ENCODE measurements around the gene TMEM72. TPM values are rescaled to one million over a fixed set of nuclear protein-coding genes. Genes with fewer than 3 reads are reported as not detected.
A peak's percentile ranks its signal among the peaks of the same experiment; 100 is the strongest.

Gene TMEM72
- total RNA-seq, 1 donor from 2014 or later, result not detected

- DNase-seq (ENCODE audit: missing footprints) (no peak), ATAC-seq (no peak)
- intact Hi-C loops (cut with DNase I), result no loop called here
Observed at GRCh38 chr10:44944354-44944753, 33.2 kb downstream of the TMEM72 start.

- no peak for DNase-seq (ENCODE audit: missing footprints)
- intact Hi-C loops (cut with DNase I), result no loop called here
- no peak for ATAC-seq
Observed at GRCh38 chr10:44946205-44946604, 35.1 kb downstream of the TMEM72 start.

- DNase-seq (ENCODE audit: missing footprints) (peak; percentile 57), ATAC-seq (peak; percentile 9)
- intact Hi-C loops (cut with DNase I), result no loop called here
Observed at GRCh38 chr10:44947371-44948152, 36.4 kb downstream of the TMEM72 start.

- peak; percentile 80 for ATAC-seq
- no peak for DNase-seq (ENCODE audit: missing footprints)
- intact Hi-C loops (cut with DNase I), result no loop called here
Observed at GRCh38 chr10:44948642-44949041, 37.5 kb downstream of the TMEM72 start.

- ATAC-seq (no peak), DNase-seq (ENCODE audit: missing footprints) (no peak)
- intact Hi-C loops (cut with DNase I), result no loop called here
Observed at GRCh38 chr10:44949127-44949802, 38.1 kb downstream of the TMEM72 start.

- ATAC-seq (no peak), DNase-seq (ENCODE audit: missing footprints) (no peak)
- intact Hi-C loops (cut with DNase I), result no loop called here
Observed at GRCh38 chr10:44949915-44950314, 38.8 kb downstream of the TMEM72 start.

- ATAC-seq, result no peak
- no peak for DNase-seq (ENCODE audit: missing footprints)
- intact Hi-C loops (cut with DNase I), result no loop called here
Observed at GRCh38 chr10:44950326-44951225, 39.4 kb downstream of the TMEM72 start.

GRCh38 chr10:44951576-44952226, 40.6 kb downstream of the TMEM72 start:
- DNase-seq (ENCODE audit: missing footprints), result no peak

GRCh38 chr10:44952779-44953231, 41.7 kb downstream of the TMEM72 start:
- intact Hi-C loops (cut with DNase I), result no loop called here
- no peak for ATAC-seq
- DNase-seq (ENCODE audit: missing footprints), result no peak

More at GRCh38 chr10:44951576-44952226, 40.6 kb downstream of the TMEM72 start:
- intact Hi-C loops (cut with DNase I), result no loop called here
- ATAC-seq, result no peak

GRCh38 chr10:44954042-44954441, 42.9 kb downstream of the TMEM72 start:
- no peak for ATAC-seq
- intact Hi-C loops (cut with DNase I), result no loop called here

GRCh38 chr10:44954962-44955361, 43.8 kb downstream of the TMEM72 start:
- intact Hi-C loops (cut with DNase I), result no loop called here
- no peak for DNase-seq (ENCODE audit: missing footprints)
- ATAC-seq, result no peak

More at GRCh38 chr10:44954042-44954441, 42.9 kb downstream of the TMEM72 start:
- DNase-seq (ENCODE audit: missing footprints), result no peak

GRCh38 chr10:44955413-44956070, 44.4 kb downstream of the TMEM72 start:
- DNase-seq (ENCODE audit: missing footprints) (no peak), ATAC-seq (peak; percentile 3)
- intact Hi-C loops (cut with DNase I), result no loop called here

- no peak for ATAC-seq
- intact Hi-C loops (cut with DNase I), result no loop called here
- peak; percentile 11 for DNase-seq (ENCODE audit: missing footprints)
Observed at GRCh38 chr10:44956226-44956625, 45.1 kb downstream of the TMEM72 start.

GRCh38 chr10:44956717-44957706, 45.9 kb downstream of the TMEM72 start:
- no peak for ATAC-seq
- DNase-seq (ENCODE audit: missing footprints), result no peak
- intact Hi-C loops (cut with DNase I), result no loop called here

GRCh38 chr10:44958196-44958897, 47.2 kb downstream of the TMEM72 start:
- ATAC-seq, result peak; percentile 56
- intact Hi-C loops (cut with DNase I), result no loop called here
- DNase-seq (ENCODE audit: missing footprints), result peak; percentile 61

- ATAC-seq, result no peak
- DNase-seq (ENCODE audit: missing footprints), result no peak
- intact Hi-C loops (cut with DNase I), result no loop called here
Observed at GRCh38 chr10:44958898-44959246, 47.7 kb downstream of the TMEM72 start.
